Skeletal muscle tissue (tissue), 4 donors: ENCODE measurements around the gene GPRIN1. TPM values are rescaled to one million over a fixed set of nuclear protein-coding genes. Genes with fewer than 3 reads are reported as not detected.
A peak's percentile ranks its signal among the peaks of the same experiment; 100 is the strongest.

ENCODE experiments used
- H3K27ac ChIP-seq: one replicate; pipeline ENCODE4 v1.7.0; 2013; ENCODE audit warnings: mild to moderate bottlenecking, low read depth, low read length, inconsistent platforms
- H3K27me3 ChIP-seq, 3 donors: one replicate each; pipeline ENCODE4 v1.7.0; 2013; ENCODE audit warnings: low read length in 3 of 3; ENCODE audit not compliant: control insufficient read depth in 3 of 3, insufficient read depth in 3 of 3
- H3K36me3 ChIP-seq, 3 donors: one replicate each; pipeline ENCODE4 v1.7.0; 2013; ENCODE audit warnings: low read length in 3 of 3; ENCODE audit not compliant: control insufficient read depth in 3 of 3, insufficient read depth in 3 of 3
- H3K4me1 ChIP-seq, 3 donors: one replicate each; pipeline ENCODE4 v1.7.0; 2013; ENCODE audit warnings: low read length in 3 of 3, mild to moderate bottlenecking in 3 of 3; ENCODE audit not compliant: control insufficient read depth in 3 of 3, insufficient read depth in 3 of 3
- H3K4me3 ChIP-seq, 3 donors: one replicate each; pipeline ENCODE4 v1.7.0; 2013; ENCODE audit warnings: low read length in 3 of 3
- H3K9ac ChIP-seq, 3 donors: one replicate each; pipeline ENCODE4 v1.7.0; 2013; ENCODE audit warnings: low read length in 3 of 3, mild to moderate bottlenecking in 3 of 3, moderate library complexity in 2 of 3, low read depth in 1 of 3
- H3K9me3 ChIP-seq, 3 donors: one replicate each; pipeline ENCODE4 v1.7.0; 2013; ENCODE audit warnings: low read length in 3 of 3; ENCODE audit not compliant: control insufficient read depth in 3 of 3
- total RNA-seq: library from RNA; depleted of rRNA; stranded (reverse); fragments of >200 nt; gene quantifications from one replicate; pipeline ENCODE4 v1.2.3, GENCODE V29; 2014
- donor health status: Osteomylitis.

The GPRIN1 gene
- total RNA-seq, 1 donor from 2014 or later: 0.52 TPM

- peaks cover 17 to 23% (median 19%) of the 10 kb centered on the region in 3 donors for H3K4me1 ChIP-seq
- H3K4me3 ChIP-seq: no peak overlapping the region
- peaks cover 11 to 15% (median 13%) of the 10 kb centered on the region in 3 donors for H3K36me3 ChIP-seq
- H3K27me3 ChIP-seq: no peaks in the 10 kb centered on the region
- H3K9me3 ChIP-seq: no peaks in the 10 kb centered on the region
- H3K9ac ChIP-seq: no peak overlapping the region
- H3K27ac ChIP-seq: no peak overlapping the region
Observed at GRCh38 chr5:176650354-176650884, 40.5 kb upstream of the GPRIN1 start.

DNA sequence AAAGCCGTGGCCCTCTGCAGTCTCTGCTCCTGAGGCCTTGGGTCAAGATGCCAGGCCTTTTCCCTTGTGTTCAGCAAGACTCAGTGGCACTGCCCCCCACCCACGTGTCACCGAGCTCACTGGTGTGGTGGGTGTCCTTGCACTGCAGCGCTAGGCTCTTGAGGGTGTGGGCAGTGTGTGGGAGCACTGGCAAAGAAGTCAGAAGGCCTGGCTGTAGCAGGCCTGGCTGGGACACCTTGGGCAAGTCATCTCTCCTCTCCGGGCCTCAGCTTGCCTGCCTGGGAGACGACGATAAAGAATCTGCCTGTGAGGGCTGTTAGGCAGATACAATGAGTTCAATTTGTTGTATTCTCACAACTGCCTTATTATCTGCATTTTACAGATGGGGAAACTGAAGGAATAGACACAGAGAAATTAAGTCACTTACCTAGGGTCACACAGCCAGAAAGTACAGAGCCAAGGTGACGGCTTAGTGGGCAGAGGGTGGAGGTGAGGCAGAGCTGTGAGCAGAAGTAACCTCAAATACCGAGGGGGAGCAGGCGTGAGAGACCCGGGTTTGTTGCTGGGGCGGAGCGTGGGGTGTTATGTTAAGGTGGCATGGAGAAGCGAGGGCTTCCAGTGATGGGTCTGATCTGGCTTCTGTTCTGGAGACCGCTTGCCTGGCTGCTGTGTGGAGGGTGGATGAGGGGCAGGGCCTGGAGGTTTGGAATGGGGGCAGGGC, 38.7 kb upstream of the GPRIN1 start:
- Histone ChIP-seq H3K4me1 (peaks cover 17 to 23% (median 19%) of the 10 kb centered on the region in 3 donors), H3K9me3 (no peaks in the 10 kb centered on the region), H3K27me3 (no peaks in the 10 kb centered on the region), H3K36me3 (peaks cover 5 to 11% (median 6%) of the 10 kb centered on the region in 3 donors), H3K9ac (peak overlapping the region; percentile 81 to 91 (median 88)), H3K4me3 (peak overlapping the region; percentile 75 to 88 (median 84)), H3K27ac (no peak overlapping the region)

DNA sequence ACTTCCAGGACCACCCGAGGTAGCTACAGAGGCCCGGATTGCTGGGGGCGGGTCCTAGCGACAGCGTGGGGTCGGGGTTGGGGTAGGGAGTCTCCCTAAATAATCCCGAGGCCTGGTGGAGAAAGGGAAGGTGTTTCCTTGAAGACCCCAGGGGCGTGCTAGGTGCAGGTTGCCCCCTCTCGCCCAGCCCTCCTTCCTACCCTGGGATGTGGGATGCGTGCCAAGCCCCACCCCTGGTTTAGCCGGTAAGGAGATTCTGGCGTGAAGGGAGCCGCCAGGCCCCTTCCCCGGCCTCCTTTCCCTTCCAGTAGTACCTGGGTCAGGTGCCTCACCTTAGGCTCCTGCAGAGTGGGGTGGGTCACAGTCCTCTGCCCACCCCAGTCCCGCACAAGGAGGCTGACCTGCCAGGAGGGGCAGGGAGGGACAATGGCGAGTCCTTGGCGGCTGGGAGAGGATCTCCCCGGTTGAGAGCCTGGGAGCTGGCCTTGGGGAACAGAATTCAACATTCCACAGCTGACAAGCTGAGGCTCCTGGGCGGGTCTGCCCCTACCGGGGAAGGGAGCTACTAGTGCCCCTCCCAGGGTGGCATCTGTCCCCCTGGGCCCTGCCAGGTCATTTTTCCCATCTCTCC, 38.0 kb upstream of the GPRIN1 start:
- Histone ChIP-seq H3K4me1 (peaks cover 17 to 27% (median 19%) of the 10 kb centered on the region in 3 donors), H3K27ac (peak overlapping the region; percentile 66)

DNA sequence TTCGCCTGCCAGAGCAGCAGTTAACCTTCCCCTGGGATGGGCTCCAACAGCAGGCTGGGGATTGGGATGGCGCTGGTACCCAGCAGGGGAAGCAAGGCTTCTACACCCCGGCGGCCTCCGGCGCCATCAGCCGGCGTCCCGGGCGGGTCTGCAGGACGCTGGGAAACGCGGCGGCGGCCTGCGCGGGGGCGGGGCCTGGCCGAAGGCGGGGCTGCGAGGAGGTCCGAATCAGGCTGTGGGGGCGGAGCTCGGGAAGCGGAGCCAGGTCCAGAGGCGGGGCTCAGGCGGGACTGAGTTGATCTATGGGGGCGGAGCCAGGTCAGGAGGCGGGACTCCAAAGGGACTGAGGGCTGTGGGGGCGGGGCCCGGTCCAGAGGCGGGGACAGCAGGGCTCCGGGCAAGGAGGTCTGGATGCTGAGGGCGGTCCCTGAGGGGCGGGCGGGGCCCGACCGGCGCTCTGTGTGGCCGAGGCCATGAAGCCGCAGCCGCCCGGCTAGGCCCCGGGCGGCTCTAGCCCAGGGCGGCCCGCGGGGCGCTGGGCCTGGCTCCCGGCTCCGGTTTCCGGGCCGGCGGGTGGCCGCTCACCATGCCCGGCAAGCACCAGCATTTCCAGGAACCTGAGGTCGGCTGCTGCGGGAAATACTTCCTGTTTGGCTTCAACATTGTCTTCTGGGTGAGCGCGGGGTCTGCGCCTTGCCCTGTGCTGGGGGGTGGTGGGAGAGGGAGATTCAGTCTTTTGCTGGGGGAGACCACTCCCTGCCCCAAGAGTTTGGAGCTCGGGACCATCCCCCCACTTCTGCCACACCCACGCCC, 37.3 kb upstream of the GPRIN1 start, which contains the start of gene TSPAN17:
TSPAN17 (plus strand) TSS at position 455 of the 813 bp plus-strand sequence; CDS start at position 587, 132 bp downstream.
- Histone ChIP-seq H3K36me3 (peaks cover 0 to under 1% (median 0%) of the 10 kb centered on the region in 3 donors), H3K27ac (peak within 1 kb of the TSS; percentile 66), H3K4me3 (peak within 1 kb of the TSS; percentile 83 to 88 (median 84)), H3K9ac (peak within 1 kb of the TSS; percentile 81 to 91 (median 88)), H3K27me3 (no peaks in the 10 kb centered on the region), H3K4me1 (peaks cover 17 to 27% (median 19%) of the 10 kb centered on the region in 3 donors), H3K9me3 (no peaks in the 10 kb centered on the region)

More for the DNA sequence above, 38.0 kb upstream of the GPRIN1 start:
- Histone ChIP-seq H3K9me3 (no peaks in the 10 kb centered on the region), H3K36me3 (peaks cover 2 to 5% (median 2%) of the 10 kb centered on the region in 3 donors), H3K9ac (peak overlapping the region; percentile 81 to 91 (median 88)), H3K27me3 (no peaks in the 10 kb centered on the region), H3K4me3 (peak overlapping the region; percentile 75 to 88 (median 84))

- peak overlapping the region; percentile 66 for H3K27ac ChIP-seq
- H3K9me3 ChIP-seq: no peaks in the 10 kb centered on the region
- no peaks in the 10 kb centered on the region for H3K36me3 ChIP-seq
- H3K4me1 ChIP-seq: peaks cover 17 to 27% (median 19%) of the 10 kb centered on the region in 3 donors
- H3K4me3 ChIP-seq: peak overlapping the region; percentile 73 to 83 (median 80)
- H3K9ac ChIP-seq: peak overlapping the region; percentile 76 to 88 (median 83)
- no peaks in the 10 kb centered on the region for H3K27me3 ChIP-seq
Observed at GRCh38 chr5:176646707-176647029, 36.7 kb upstream of the GPRIN1 start.

GRCh38 chr5:176646049-176646706, 36.2 kb upstream of the GPRIN1 start:
- H3K4me3 ChIP-seq: peak overlapping the region in 2 of 3 donors; percentile 73 to 83
- peaks cover 17 to 29% (median 19%) of the 10 kb centered on the region in 3 donors for H3K4me1 ChIP-seq
- no peaks in the 10 kb centered on the region for H3K27me3 ChIP-seq
- H3K9me3 ChIP-seq: no peaks in the 10 kb centered on the region
- peak overlapping the region; percentile 76 to 88 (median 83) for H3K9ac ChIP-seq
- H3K27ac ChIP-seq: peak overlapping the region; percentile 66
- H3K36me3 ChIP-seq: no peaks in the 10 kb centered on the region

DNA sequence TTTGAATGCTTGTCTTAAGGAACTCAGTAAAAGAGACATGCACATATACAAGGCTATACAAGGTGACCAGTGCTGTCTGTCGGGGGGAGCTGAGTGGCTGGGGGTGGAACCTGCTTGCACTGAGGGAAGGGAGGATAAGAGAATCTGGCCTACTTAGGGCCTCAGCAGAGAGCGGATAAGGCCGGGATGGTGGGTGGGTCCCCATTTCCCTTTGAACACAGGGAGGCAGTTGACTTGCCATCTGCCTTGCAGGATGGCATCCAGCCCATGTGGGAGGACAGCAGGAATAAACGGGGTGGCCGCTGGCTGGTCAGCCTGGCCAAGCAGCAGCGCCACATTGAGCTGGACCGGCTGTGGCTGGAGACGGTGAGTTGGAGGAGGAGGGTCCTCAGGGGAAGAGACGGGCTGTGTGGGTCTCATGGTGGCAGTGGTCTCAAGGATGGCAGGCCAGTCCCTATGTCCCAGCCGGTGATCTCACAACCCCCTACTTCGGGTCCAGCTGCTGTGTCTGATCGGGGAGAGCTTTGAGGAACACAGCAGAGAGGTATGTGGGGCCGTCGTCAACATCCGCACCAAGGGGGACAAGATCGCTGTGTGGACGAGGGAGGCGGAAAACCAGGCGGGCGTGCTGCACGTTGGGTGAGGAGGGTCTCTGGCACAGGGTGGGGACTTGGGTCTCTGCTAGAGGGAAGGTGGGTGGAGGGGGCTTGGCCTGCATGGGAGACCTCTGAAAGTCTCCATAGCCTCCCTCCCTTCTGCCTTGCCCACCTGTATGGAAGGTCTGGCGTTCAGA, 35.1 kb upstream of the GPRIN1 start:
- no peaks in the 10 kb centered on the region for H3K27me3 ChIP-seq
- H3K9ac ChIP-seq: peak overlapping the region in 1 of 3 donors; percentile 8
- no peaks in the 10 kb centered on the region for H3K9me3 ChIP-seq
- no peaks in the 10 kb centered on the region for H3K36me3 ChIP-seq
- H3K27ac ChIP-seq: no peak overlapping the region
- no peak overlapping the region for H3K4me3 ChIP-seq
- peaks cover 20 to 32% (median 26%) of the 10 kb centered on the region in 3 donors for H3K4me1 ChIP-seq

GRCh38 chr5:176644294-176644693, 34.3 kb upstream of the GPRIN1 start:
- Histone ChIP-seq H3K4me3 (no peak overlapping the region), H3K27me3 (no peaks in the 10 kb centered on the region), H3K9me3 (no peaks in the 10 kb centered on the region), H3K27ac (no peak overlapping the region), H3K4me1 (peaks cover 26 to 36% (median 27%) of the 10 kb centered on the region in 3 donors), H3K9ac (no peak overlapping the region), H3K36me3 (no peaks in the 10 kb centered on the region)
